Endothelial cell of umbilical vein (primary cell): ENCODE measurements around the gene UGT1A9. TPM values are rescaled to one million over a fixed set of nuclear protein-coding genes. Genes with fewer than 3 reads are reported as not detected.

Experiments used
- BruUV-seq: library from RNA; stranded (reverse); fragments of 400-500 nt; replicated peaks from 2 replicates; lab custom pipeline; 2021; lab: Mats Ljungman, UMichigan
- CTCF ChIA-PET: fragments of 300-600, 350-600 bp; sonication (Branson Sonifier 250); formaldehyde crosslinking; loops from one replicate; lab custom pipeline; 2021; ENCODE audit warnings: antibody characterized with exemption, inconsistent platforms; lab: Charles Lee
- POLR2A ChIA-PET: fragments of 300-600, 350-600 bp; sonication (Branson Sonifier 250); formaldehyde crosslinking; loops from one replicate; lab custom pipeline; 2021; ENCODE audit warnings: antibody characterized with exemption, inconsistent platforms; lab: Charles Lee
- DNase-seq: peaks from one replicate; pipeline ENCODE4 v3.0.0-alpha.2; 2011; ENCODE audit warnings: low read depth, low spot score
- FAIRE-seq: peaks from 2 replicates; lab custom pipeline; 2011; peaks lifted over from hg19 to GRCh38; lab: Jason Lieb, UNC
- H2AFZ ChIP-seq: 2 replicates; pipeline ENCODE4 v1.6.0; 2012; ENCODE audit warnings: low read depth, low read length, control low read depth, inconsistent platforms
- H3K27ac ChIP-seq: 2 replicates; pipeline ENCODE4 v1.5.1; 2011; ENCODE audit warnings: low read depth, mild to moderate bottlenecking, control low read depth, low read length, moderate library complexity; ENCODE audit not compliant: insufficient read depth
- H3K27me3 ChIP-seq, 2 experiments: 2 replicates each; pipeline versions ENCODE4 v1.6.0 to v1.6.1; 2011; ENCODE audit warnings: low read length in 2 of 2, mixed read lengths in 1 of 2; ENCODE audit not compliant: control insufficient read depth in 2 of 2, insufficient read depth in 2 of 2
- H3K36me3 ChIP-seq, 2 experiments: 2 replicates in 1 of 2; 3 replicates in 1 of 2; pipeline ENCODE4 v1.5.1; 2011; ENCODE audit warnings: low read length in 2 of 2, mild to moderate bottlenecking in 1 of 2, moderate library complexity in 1 of 2; ENCODE audit not compliant: control insufficient read depth in 2 of 2, insufficient read depth in 2 of 2; ENCODE audit errors: extremely low read depth in 1 of 2
- H3K4me1 ChIP-seq: 3 replicates; pipeline ENCODE4 v1.5.1; 2011; ENCODE audit warnings: mild to moderate bottlenecking, low read length; ENCODE audit not compliant: control insufficient read depth, insufficient read depth; ENCODE audit errors: extremely low read depth
- H3K4me2 ChIP-seq: 2 replicates; pipeline ENCODE4 v1.6.1; 2011; ENCODE audit warnings: low read length, control low read depth, mixed read lengths; ENCODE audit not compliant: insufficient read depth
- H3K4me3 ChIP-seq, 3 experiments: fragments of 200-600 bp in 1 of 3; sonication (generic), shearing (Covaris generic) in 1 of 3; replicated peaks in 1 of 3; 2 replicates each; pipeline ENCODE4 v1.5.1; 2011 to 2016; ENCODE audit warnings: control low read depth in 3 of 3, low read length in 3 of 3, mild to moderate bottlenecking in 2 of 3, inconsistent platforms in 1 of 3, low read depth in 1 of 3, moderate library complexity in 1 of 3; ENCODE audit not compliant: insufficient read depth in 1 of 3
- H3K79me2 ChIP-seq: 2 replicates; pipeline ENCODE4 v1.6.0; 2012; ENCODE audit warnings: low read length, inconsistent platforms; ENCODE audit not compliant: control insufficient read depth, insufficient read depth
- H3K9ac ChIP-seq: replicated peaks from 2 replicates; pipeline ENCODE3; 2011; ENCODE audit warnings: low read length, control low read depth; ENCODE audit not compliant: insufficient read depth; ENCODE audit errors: extremely low read depth
- H3K9me1 ChIP-seq: replicated peaks from 3 replicates; pipeline ENCODE4 v1.6.0; 2011; ENCODE audit warnings: mild to moderate bottlenecking, low read length; ENCODE audit not compliant: control insufficient read depth, insufficient read depth; ENCODE audit errors: extremely low read depth
- H3K9me3 ChIP-seq: replicated peaks from 2 replicates; pipeline ENCODE4 v1.5.1; 2012; ENCODE audit warnings: low read length, inconsistent platforms; ENCODE audit not compliant: control insufficient read depth, insufficient read depth
- H4K20me1 ChIP-seq: replicated peaks from 2 replicates; pipeline ENCODE3; 2011; ENCODE audit warnings: mild to moderate bottlenecking, low read length; ENCODE audit not compliant: control insufficient read depth, insufficient read depth; ENCODE audit errors: extremely low read depth
- CTCF ChIP-seq, 2 donors: IDR thresholded peaks; 1 replicate in 1 of 2; 2 replicates in 1 of 2; pipeline ENCODE4 v1.5.1; 2011; ENCODE audit warnings: low read length in 2 of 2, mild to moderate bottlenecking in 2 of 2, moderate library complexity in 2 of 2, control low read depth in 1 of 2, inconsistent platforms in 1 of 2, low read depth in 1 of 2; ENCODE audit not compliant: insufficient read depth in 1 of 2; ENCODE audit errors: extremely low read depth in 1 of 2
- EZH2 ChIP-seq: IDR thresholded peaks from 2 replicates; pipeline ENCODE4 v1.6.1; 2012; ENCODE audit warnings: borderline replicate concordance, low read depth, mild to moderate bottlenecking, moderate library complexity, low read length, inconsistent platforms; ENCODE audit not compliant: severe bottlenecking
- FOS ChIP-seq: IDR thresholded peaks from 2 replicates; pipeline ENCODE4 v1.6.1; 2011; ENCODE audit warnings: mild to moderate bottlenecking, low read length, moderate library complexity, borderline replicate concordance; ENCODE audit not compliant: insufficient read depth
- GATA2 ChIP-seq: IDR thresholded peaks from 2 replicates; pipeline ENCODE4 v1.7.0; 2011; ENCODE audit warnings: low read depth, mild to moderate bottlenecking, moderate library complexity, mixed read lengths, low read length; ENCODE audit not compliant: insufficient read length, insufficient read depth
- JUN ChIP-seq: IDR thresholded peaks from 2 replicates; pipeline ENCODE4 v1.6.1; 2011; ENCODE audit warnings: borderline replicate concordance, low read depth; ENCODE audit not compliant: insufficient read length, insufficient read depth
- MAX ChIP-seq: IDR thresholded peaks from 2 replicates; pipeline ENCODE4 v1.6.1; 2011; ENCODE audit not compliant: insufficient read depth, insufficient read length
- MYC ChIP-seq: IDR thresholded peaks from one replicate; pipeline ENCODE4 v1.6.1; 2011; ENCODE audit warnings: mild to moderate bottlenecking, low read depth, low read length
- POLR2A ChIP-seq: IDR thresholded peaks from 2 replicates; pipeline ENCODE4 v1.6.1; 2012; ENCODE audit warnings: low read depth, mild to moderate bottlenecking, control low read depth, low read length
- POLR2AphosphoS5 ChIP-seq: IDR thresholded peaks from 2 replicates; pipeline ENCODE4 v1.6.1; 2012; ENCODE audit warnings: low read depth, mild to moderate bottlenecking, control low read depth, low read length, moderate library complexity; ENCODE audit not compliant: insufficient read depth
- dilution Hi-C: fragments of 300-500 bp; cut with MboI; formaldehyde crosslinking; loops from one replicate; pipeline ENCODE4 v1.15.0; 2019; ENCODE audit warnings: low sequenced_read_pairs; ENCODE audit not compliant: extremely low pct_ligation_motif_present
- intact Hi-C: fragments of 100-400 bp; cut with micrococcal nuclease; formaldehyde crosslinking; loops from one replicate; pipeline ENCODE4 v1.10.0; 2022
- polyA plus RNA-seq, 4 experiments: library from polyadenylated mRNA; depleted of rRNA in 3 of 4; stranded (reverse) in 3 of 4; unstranded in 1 of 4; fragments of >200 nt; gene quantifications; 2 replicates each; pipeline versions ENCODE4 v1.2.1 to v1.2.3, GENCODE V29; 2011 to 2012; ENCODE audit warnings: missing spikeins in 1 of 4
- total RNA-seq: library from RNA; stranded (reverse); gene quantifications from 2 replicates; pipeline ENCODE4 v1.2.3, GENCODE V29; 2021

UGT1A9 gene
- total and polyA plus RNA-seq, 2 donors (not counting 3 experiments of a cell fraction or from before 2014, with no cell fraction given), result not detected

GRCh38 chr2:233817361-233817911, 145.7 kb downstream of the UGT1A9 start:
- CTCF ChIA-PET, result no interaction called here
- dilution Hi-C loops, result no loop called here
- H2AFZ ChIP-seq, result no peak overlapping the region

More at GRCh38 chr2:233817361-233817911, 145.7 kb downstream of the UGT1A9 start:
- H3K9me1 ChIP-seq, result no peaks in the 10 kb centered on the region
- no peaks in the 10 kb centered on the region for H3K9me3 ChIP-seq
- H3K4me2 ChIP-seq, result no peak overlapping the region
- FAIRE-seq (no peak), DNase-seq (no peak)
- no peaks in the 10 kb centered on the region for H3K79me2 ChIP-seq
- no peaks in the 10 kb centered on the region for H3K36me3 ChIP-seq
- no peaks in the 10 kb centered on the region for H3K4me1 ChIP-seq
- H3K27ac ChIP-seq, result no peak overlapping the region
- no peak overlapping the region for H3K4me3 ChIP-seq
- no peaks in the 10 kb centered on the region for H3K27me3 ChIP-seq
- H3K9ac ChIP-seq, result no peak overlapping the region
- intact Hi-C loops, result no loop called here
- POLR2A ChIA-PET, result no interaction called here
- BruUV-seq, result no TSS peak
- H4K20me1 ChIP-seq, result no peaks in the 10 kb centered on the region
- TF ChIP-seq CTCF (IDR thresholded peaks at IDR 0.05; ENCODE audit: extremely low read depth in 1 of 2, insufficient read depth in 1 of 2, low read depth in 1 of 2, low read length in 2 of 2) (no peak), GATA2 (no peak), FOS (no peak), EZH2 (no peak), POLR2A (no peak), JUN (no peak), POLR2AphosphoS5 (no peak), MYC (no peak), MAX (no peak)
